HepG2 (cell line): Measurements from ENCODE around the gene ST6GALNAC6. TPM values are rescaled to one million over a fixed set of nuclear protein-coding genes. Genes with fewer than 3 reads are reported as not detected.

Experiments
- DRAP1 ChIP-seq: IDR thresholded peaks from 2 replicates; pipeline ENCODE4 v1.6.1; 2016; ENCODE audit warnings: missing genetic modification reagents, missing compliant biosample characterization
- TIGD3 ChIP-seq: sonication (generic); formaldehyde crosslinking; IDR thresholded peaks from 2 replicates; pipeline ENCODE4 v1.5.1; 2020; ENCODE audit warnings: mild to moderate bottlenecking, missing genetic modification reagents, borderline replicate concordance
- ZBTB40 ChIP-seq, 2 experiments: fragments of 450-650 bp in 1 of 2; sonication (generic) in 1 of 2; formaldehyde crosslinking in 1 of 2; IDR thresholded peaks; 2 replicates each; pipeline versions ENCODE4 v1.6.1 to v1.8.0; 2016 to 2022; ENCODE audit warnings: antibody characterized with exemption in 1 of 2, mild to moderate bottlenecking in 1 of 2, missing genetic modification reagents in 1 of 2
- ZNF564 ChIP-seq: sonication (generic); formaldehyde crosslinking; IDR thresholded peaks from 2 replicates; pipeline ENCODE4 v1.8.1; 2023; ENCODE audit warnings: mild to moderate bottlenecking, missing genetic modification reagents
- polyA plus RNA-seq, 8 experiments: library from polyadenylated mRNA; depleted of rRNA in 3 of 8; stranded (reverse) in 7 of 8; unstranded in 1 of 8; fragments of >200 nt; fragmentation: Illumina TruSeq in 4 of 8; extraction: Trizol in 4 of 8; gene quantifications; 2 replicates each; pipeline versions ENCODE4 v1.2.1 to v1.2.3, GENCODE V29; 2011 to 2016; ENCODE audit warnings: low read depth in 4 of 8, missing spikeins in 1 of 8, mixed read lengths in 1 of 8; ENCODE audit not compliant: insufficient read depth in 1 of 8
- total RNA-seq, 5 experiments: library from RNA; depleted of rRNA; stranded (reverse); fragments of >200 nt; fragmentation: Illumina TruSeq; extraction: Trizol; gene quantifications; 2 replicates each; pipeline ENCODE4 v1.2.3, GENCODE V29; 2016; ENCODE audit warnings: low read depth in 1 of 5
- TF ChIP-seq, protein P1 (sequence below): sonication (generic); formaldehyde crosslinking; IDR thresholded peaks from 2 replicates; pipeline ENCODE4 v1.4.0; 2020; ENCODE audit warnings: mild to moderate bottlenecking, missing genetic modification reagents

The ST6GALNAC6 gene
- total and polyA plus RNA-seq, 2 of the 13 experiments (the other 11 are each of a cell fraction or from before 2014, with no cell fraction given), result 18.5 to 65.4 TPM

- TF ChIP-seq DRAP1 (CRISPR knock-in tag) (0 out of 2 replicates have a peak, but pooled peaks have one; percentile 38), TIGD3 (CRISPR knock-in tag) (no peak), ZNF564 (CRISPR knock-in tag) (no peak), ZBTB40 (IDR thresholded peaks at IDR 0.05) (no peak), ZBTB40 (CRISPR knock-in tag; IDR thresholded peaks at IDR 0.05) (peak; percentile 37; the same call in 1 of the 2 replicates)
- TF ChIP-seq, protein P1, sequence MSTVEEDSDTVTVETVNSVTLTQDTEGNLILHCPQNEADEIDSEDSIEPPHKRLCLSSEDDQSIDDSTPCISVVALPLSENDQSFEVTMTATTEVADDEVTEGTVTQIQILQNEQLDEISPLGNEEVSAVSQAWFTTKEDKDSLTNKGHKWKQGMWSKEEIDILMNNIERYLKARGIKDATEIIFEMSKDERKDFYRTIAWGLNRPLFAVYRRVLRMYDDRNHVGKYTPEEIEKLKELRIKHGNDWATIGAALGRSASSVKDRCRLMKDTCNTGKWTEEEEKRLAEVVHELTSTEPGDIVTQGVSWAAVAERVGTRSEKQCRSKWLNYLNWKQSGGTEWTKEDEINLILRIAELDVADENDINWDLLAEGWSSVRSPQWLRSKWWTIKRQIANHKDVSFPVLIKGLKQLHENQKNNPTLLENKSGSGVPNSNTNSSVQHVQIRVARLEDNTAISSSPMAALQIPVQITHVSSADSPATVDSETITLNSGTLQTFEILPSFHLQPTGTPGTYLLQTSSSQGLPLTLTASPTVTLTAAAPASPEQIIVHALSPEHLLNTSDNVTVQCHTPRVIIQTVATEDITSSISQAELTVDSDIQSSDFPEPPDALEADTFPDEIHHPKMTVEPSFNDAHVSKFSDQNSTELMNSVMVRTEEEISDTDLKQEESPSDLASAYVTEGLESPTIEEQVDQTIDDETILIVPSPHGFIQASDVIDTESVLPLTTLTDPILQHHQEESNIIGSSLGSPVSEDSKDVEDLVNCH (CRISPR knock-in tag), result no peak
Measured at GRCh38 chr9:127897193-127897692, 2.2 kb downstream of the ST6GALNAC6 start (continued).
